Right hindlimb (tissue), 1 donor: ENCODE data around the gene PPP4R2.
A peak's percentile ranks its signal among the peaks of the same experiment; 100 is the strongest.
"Not testable (repeated sequence)": the region's sequence is repeated elsewhere in the genome, so short reads cannot be mapped to it uniquely, and the experiment has no call there.

ENCODE experiments used
- DNase-seq: peaks from one replicate; pipeline ENCODE4 v3.0.0-alpha.2; 2018

PPP4R2 gene

DNA sequence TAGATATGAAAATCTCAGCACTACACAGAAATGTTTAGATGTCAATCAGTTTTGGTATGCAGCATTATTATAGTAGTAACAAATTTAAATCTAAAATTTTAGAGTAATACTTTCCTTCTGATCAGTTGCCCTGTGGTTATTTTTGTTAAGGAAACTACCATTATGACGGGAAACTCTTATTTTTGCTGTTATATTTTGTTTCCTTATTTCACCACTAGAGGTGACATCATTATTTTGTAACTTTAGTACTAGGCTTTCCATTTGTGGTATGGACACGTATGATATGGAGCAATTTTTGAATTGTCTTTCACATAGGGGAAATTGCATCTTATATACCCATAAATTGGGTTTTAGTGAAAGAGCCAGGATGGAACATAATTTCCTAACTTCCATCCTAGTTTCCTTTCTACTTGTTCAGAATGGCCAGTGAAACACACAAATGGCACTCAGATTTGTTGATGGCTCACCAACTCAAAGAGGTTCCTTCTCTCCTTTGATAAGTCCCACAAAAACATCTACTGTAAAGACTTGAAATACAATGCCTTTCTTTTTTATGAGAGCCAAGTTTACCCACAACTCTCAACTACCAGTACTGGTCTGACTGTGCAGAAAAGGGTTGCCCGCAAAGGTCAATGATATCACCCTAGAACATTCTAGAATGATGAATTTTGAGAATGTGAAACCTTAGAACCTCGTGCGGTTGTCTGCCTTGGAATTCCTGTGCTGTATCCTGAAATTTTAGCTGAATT, 19.4 kb upstream of the PPP4R2 start:
- no peak for DNase-seq

DNA sequence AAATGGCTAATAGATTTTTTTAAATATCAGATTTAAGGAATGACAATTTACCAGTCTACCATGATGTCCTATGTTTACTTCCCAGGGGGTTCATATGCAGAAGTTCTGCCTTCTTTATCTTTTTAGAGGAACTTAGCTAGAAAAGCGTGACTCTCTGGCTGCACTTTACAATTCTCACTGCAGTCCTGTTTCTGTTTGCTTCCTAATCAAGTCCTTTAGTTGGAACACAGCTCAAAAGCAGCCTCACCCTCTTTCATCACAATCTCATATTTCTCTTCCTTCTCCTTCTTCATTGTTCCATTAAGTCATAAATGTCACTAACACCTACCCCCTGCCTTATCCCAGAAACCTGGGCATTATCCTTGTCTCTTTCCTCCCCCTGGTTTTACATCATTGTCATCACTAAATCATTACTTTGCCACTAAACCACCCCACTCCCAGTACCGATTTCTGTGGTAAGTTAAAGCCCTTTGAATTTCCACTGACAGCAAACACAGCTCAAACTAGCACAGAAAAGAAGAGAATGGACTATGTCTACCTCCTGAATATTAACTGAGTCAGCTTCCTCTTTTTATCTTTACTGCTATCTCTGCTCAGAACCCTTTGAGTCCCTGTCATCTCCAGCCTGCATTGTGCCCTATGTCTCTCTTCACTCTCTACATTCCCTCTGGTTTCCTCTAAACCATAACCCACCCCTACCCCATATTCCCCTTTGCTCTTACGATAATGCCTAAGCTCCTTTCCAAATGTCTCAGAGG, 13.8 kb upstream of the PPP4R2 start:
- DNase-seq = no peak

DNA sequence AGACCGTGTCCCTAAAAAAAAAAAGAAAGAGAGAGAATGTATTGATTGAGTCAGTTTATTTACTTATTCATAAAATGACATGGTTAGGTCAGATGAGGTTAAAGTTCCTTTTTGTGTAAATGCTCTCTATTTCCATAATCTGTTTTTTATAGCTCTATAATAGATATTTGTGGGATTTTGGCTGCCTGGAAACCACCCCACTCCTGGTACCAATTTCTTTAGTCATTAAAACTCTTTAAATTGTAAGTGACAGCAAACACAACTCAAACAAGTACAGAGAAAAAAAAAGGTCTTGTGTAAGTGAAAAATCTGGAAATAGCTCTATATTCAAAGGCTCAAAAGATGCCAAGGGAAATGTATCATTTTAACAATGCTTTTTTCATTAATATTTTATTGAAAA, 11.0 kb upstream of the PPP4R2 start:
- no peak for DNase-seq

DNA sequence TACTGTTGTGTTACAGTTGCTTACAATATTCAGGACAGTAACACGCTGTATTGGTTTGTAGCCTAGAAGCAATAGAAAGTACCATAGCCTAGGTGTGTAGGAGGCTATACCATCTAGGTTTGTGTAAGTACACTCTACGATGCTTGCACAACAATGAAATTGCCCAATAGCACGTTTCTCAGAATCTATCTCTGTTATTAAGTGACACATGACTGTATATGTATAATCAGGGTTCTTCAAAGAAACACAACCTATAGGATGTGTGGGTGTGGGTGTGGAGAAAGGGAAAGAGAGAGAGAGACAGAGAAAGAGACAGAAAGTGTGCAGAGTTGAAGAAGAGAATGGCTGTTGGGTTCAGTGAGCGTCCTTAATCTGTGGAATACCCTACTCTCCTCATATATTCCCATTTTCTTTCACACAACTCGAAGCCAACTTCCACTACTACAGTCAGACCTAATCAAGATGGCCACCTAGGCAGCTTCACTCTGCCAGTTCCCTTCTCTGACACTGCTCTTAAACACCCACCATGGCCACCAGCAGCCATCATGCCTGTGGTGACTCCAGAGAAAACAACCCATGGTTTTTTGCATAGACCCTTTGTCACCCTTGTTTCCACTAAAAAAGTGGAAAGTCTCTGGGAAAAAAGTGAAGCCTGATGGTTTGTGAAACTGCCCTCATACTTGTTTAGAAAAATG, 5.8 kb upstream of the PPP4R2 start:
- no peak for DNase-seq

DNA sequence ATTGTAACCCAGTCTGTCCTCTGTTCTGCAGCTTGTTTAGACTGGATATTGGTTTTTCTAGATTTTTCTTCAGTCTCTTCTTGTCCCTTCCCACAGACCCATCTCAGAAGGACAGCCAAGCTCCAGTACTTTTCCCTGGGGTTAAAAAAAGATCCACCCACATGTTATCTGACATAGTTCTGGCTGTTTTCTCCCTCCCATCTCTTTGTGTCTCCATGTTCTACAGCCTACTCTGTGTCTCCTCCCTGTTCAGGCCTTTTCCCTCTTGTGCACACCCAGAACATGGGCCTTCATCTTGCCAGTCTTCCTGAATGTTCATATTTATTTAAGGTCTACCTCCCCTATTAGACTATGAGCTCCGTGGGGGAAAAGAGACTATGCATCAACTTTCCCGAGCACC, 5.1 kb upstream of the PPP4R2 start:
- no peak for DNase-seq

DNA sequence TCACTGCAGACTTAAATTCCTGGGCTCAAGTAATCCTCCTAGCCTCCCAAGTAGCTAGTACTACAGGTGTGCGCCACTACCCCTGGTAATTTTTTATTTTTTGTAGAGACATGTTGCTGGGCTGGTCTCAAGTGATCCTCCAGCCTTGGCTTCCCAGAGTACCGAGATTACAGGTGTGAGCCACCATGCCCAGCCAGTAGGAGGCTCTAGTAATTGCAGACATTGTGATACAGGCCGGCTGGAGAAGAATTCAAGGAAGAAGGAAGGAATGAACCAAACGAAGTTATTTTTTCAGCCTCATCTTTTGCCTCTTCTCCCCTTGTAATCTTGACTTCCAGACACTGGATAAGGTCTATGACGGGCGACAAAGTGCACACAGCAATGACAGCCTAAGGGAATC, 3.2 kb upstream of the PPP4R2 start:
- DNase-seq = no peak

DNA sequence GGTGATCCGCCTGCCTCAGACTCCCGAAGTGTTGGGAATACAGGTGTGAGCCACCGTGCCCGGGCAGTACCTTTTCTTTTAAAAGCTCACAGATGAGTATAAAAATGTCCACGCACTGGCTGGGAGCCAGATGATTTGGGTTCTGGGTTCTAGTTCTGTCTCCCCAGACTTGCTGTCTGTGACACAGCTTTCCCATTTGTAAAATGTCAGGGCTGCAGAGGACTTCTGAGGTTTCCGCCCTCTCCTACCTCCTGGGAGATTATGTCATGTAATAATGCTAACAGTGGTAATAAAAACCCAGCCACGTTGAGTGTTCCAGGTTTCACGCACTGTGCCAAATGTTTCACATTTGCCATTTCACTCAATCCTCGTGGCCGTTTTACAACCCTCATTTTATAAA, 1.3 kb upstream of the PPP4R2 start:
- peak; percentile 27 for DNase-seq

DNA sequence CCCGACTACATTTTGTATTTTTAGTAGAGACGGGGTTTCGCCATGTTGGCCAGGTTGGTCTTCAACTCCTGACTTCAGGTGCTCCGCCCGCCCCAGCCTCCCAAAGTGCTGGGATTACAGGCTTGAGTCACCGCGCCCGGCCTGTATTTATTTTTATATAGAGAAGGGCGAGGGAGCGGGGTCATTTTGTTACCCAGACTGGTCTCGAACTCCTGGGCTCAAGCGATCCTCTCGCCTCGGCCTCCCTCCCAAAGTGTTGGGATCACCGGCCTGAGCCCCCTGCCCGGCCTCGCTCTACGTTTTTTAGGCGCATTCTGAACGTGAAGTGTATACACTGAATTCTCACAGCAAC, 514 bp upstream of the PPP4R2 start:
- peak; percentile 31 for DNase-seq

DNA sequence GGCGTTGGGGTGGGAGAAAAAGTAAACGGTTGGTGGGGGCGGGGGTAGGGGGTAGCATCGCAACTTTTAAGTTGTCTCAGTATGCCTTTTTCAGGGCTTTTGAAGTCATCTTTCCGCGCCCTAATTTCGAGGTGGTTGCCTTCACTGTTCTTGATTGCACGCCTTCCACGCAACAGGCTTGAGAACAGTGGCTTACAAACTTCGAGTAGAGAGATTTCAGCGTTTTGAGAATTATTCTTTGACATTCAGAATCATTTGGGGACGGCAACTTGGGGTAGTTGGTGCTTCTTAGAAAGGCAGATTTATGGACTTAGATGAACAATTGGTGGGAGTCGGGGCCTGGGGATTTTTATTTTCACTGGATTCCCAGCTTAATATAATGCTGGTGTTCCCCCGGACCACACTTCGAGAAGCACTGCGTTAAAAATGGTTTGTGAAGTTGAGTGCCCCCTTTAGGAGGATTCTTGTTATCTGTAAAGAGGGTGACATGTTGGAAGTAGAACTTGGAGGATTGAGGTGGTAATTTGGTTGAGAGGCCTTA, 880 bp downstream of the PPP4R2 start:
- no peak for DNase-seq

DNA sequence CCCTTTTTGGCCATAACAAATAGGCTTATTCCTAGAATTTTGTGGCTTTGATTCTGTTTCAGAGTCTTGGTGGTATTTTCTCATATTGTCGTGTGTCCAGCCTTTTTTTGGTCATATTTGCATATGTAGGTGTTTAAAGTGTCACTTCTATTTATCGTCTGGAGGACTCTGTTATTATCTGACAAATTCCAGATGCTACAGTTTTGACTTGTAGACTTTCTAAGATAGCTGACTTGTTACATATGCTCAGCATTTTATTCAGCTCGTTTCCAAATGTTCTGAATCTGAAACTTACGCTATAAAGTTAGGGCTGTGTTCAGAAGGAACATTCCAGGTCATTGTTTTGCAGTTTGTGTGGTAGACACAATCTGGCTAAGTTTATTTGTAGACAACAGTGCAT, 1.9 kb downstream of the PPP4R2 start:
- DNase-seq = no peak

DNA sequence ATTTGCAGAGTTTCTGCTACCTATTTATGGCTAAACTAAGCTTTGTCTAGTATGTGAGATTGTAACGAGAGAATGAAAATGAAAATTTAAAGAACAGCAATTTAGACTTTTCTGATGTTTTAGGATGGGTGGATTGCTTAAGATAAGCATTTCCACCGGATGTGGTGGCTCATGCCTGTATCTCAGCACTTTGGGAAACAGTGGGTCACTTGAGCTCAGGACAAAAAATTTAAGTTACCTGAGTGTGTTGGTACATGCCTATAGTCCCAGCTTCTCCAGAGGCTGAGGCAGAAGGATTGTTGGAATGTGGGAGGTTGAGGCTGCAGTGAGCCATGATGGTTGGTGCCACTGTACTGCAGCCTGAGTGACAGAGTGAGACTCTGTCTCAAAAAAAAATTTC, 3.3 kb downstream of the PPP4R2 start:
- DNase-seq = no peak

DNA sequence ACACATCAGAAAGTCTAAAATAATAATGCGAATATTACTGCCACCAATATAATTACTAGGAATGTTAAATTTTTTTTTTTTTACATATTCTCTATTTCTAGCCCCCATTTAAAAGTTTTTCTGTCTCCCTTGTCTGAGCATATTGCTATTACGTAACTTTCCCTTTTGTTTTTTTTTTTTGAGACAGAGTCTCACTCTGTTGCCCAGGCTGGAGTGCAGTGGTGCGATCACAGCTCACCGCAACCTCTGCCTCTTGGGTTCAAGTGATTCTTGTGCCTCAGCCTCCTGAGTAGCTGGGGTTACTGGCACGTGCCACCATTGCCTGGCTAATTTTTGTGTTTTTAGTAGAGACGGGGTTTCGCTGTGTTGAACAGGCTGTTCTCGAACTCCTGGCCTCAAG, 6.4 kb downstream of the PPP4R2 start:
- DNase-seq = not testable (repeated sequence)

DNA sequence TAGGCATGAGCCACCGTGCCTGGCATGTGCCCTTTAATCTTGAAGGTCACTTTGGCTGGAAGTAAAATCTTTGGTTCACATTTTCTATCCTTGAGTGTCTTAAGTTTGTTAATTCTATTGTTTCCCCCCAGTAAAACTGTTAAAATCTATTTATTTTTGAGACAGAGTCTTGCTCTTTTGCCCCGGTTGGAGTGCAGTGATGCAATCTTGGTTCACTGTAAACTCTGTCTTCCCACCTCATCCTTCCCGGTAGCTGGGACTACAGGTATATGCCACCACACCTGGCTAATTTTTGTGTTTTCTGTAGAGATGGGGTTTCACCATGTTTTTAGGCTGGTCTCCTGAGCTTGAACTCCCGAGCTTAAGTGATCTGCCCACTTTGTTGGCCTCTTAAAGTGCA, 7.7 kb downstream of the PPP4R2 start:
- DNase-seq = no peak

DNA sequence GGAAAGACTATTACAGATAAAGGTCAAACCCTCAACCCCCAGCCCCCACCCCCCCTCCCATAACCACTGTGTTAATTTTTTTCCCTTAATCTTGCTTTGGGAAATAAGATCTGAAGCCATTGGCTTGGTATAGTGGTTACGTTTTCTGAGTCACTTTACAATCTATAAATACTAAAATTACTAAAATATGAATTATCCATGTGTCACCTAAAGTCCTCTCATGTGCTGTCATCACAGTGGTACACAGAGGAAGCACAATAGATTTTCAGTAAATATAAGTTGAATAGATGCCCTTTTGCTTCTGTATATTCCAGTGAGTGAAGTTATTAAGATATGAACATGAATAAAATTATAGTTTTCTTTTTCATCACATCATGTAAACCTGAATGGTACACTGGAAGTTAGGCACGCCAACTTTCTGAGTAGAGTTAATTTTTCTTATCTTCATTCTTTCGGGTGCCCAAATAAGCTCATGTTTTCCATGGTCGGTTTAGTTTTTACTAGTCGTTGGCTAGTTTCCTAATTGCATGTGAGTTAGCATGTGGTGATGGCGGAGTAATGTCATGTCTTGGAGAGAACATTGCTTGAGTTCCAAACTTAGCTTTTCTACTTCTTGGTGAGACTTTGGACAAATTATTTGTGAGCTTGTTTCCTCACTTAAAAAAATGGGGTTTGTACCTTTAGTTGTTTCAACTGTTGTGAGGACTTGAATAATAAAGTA, 11.5 kb downstream of the PPP4R2 start:
- DNase-seq = no peak

DNA sequence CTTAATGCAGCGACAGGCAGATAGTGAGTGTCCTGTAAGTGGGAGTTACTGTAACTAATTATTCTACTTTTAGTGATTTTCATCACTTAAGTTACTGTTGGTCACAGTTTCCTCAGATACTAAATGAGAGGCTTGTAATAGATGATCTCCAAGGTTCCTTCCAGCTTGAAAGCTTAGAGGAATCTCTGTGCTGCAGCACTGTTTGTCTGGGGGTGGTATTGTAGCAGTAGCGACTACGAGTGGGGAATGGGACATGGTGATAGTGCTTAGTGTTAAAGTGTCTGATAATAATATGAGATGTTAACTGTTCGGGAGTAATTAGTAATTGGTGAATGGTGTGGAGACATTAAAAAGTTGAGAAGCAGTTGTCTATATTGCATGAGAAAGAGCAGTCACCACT, 12.4 kb downstream of the PPP4R2 start:
- no peak for DNase-seq

DNA sequence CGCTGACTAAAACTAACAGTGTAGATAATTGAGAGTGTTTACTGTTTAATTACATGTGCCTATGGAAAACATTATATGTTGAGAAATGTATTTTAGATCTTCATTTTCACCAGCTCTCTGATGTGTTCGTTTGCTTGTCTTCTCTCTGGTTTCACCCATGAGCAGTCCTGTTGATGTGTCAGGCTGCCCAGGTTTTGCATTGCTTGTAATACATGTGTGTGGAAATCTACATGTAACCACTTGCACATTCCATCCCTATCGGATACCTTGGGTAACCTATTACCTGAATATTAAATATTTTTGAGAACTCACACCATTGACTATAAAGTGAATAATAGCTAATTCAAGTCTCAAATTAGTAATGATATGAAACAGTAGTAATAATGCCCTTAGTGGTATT, 13.1 kb downstream of the PPP4R2 start:
- DNase-seq = no peak

DNA sequence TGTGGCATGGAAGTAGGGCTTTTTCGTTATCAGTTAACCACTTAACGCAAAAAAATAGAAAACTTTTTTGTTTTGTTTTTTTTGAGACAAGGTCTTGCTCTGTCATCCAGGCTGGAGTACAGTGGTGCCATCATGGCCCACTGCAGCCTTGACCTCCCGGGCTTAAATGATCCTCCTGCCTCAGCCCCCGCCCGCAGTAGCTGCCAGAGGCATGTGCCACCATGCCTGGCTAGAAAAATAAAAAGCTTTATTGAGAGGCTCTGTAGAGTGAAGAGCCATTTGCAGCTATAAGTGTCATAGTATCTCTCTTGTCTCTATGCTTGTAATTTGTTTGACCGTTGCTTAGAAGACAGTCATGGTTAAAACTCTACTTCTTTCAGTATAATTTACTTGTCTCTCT, 13.5 kb downstream of the PPP4R2 start:
- no peak for DNase-seq

DNA sequence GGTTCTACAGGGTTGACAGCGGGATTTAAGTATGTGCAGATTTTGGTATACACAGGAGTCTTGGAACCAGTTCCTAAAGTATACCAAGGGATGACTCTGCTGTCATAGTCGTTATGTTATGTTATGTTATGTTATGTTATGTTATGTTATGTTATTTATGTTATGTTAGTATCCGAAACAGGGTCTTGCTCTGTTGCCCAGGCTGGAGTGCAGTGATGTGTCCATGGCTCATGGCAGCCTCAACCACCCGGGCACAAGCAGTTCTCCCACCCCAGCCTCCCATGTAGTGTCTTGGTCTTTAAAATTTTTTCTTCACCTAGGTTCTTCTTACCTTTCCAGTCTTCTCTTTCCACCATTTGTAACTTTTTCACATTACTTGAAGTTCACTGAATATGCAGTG, 21.7 kb downstream of the PPP4R2 start:
- no peak for DNase-seq

DNA sequence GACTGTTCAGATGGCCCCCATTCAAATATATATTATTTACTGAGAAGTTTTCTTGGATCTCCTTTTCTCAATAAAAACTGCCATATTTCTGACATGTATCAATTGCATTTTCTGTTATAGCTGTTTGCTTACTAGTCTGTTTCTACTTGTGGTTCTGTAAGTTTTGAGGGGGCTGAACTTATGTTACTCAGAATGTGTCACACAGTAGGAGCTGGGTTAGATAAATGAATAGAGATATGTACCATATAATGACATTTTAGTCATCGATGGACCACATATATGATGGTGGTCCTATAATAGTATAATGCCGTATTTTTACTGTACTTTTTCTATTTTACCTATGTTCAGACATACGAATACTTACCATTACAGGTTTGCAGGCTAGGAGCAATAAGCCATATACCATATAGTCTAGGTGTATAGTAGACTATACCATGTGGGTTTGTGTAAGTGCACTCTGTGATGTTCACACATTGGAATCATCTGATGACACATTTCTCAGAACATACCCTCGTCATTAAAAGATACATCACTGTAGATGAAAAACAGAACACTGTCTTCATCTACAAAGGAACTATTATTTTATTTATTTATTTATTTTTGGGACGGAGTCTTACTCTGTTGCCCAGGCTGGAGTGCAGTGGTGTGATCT, 22.3 kb downstream of the PPP4R2 start:
- no peak for DNase-seq

DNA sequence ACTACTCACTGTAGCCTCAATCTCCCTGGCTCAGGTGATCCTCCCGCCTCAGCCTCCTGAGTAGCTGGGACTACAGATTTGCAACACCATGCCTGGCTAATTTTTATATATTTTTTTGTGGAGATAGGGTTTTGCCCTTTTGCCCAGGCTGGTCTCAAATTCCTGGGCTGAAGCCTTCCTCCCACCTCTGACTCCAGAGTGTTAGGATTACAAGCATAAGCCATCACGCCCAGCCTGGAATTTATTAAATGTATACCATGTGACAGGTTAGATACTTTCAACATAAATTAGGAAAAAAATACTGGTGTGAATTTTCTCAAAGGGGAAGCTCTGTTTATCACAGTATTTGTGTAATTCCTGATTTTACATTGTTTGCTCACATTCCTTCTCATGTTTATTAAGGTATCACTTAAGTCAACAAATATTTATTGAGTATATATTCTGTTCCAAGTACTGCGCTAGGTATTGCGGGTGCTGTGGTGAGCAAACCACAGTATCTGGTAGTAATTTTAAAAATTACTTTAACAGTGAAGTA, 24.8 kb downstream of the PPP4R2 start:
- no peak for DNase-seq

DNA sequence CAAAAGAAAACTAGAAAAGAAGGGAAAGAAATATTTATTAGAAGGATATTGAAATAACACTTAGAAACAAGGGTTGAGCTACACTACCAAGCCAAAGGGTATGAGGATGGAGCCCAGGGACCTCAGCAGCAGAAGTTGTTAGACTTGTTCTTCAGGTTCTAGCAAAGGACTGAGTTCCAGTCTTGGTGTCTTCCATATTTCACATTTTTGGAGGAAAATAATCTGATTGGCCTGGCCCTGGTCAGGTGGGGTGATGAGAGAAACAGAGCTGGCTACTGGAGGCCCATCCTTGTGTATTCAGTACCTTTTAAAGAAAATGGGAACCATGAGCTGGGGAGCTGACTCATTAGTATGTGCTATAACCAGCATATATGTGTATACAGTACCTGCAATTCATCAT, 28.2 kb downstream of the PPP4R2 start:
- no peak for DNase-seq

DNA sequence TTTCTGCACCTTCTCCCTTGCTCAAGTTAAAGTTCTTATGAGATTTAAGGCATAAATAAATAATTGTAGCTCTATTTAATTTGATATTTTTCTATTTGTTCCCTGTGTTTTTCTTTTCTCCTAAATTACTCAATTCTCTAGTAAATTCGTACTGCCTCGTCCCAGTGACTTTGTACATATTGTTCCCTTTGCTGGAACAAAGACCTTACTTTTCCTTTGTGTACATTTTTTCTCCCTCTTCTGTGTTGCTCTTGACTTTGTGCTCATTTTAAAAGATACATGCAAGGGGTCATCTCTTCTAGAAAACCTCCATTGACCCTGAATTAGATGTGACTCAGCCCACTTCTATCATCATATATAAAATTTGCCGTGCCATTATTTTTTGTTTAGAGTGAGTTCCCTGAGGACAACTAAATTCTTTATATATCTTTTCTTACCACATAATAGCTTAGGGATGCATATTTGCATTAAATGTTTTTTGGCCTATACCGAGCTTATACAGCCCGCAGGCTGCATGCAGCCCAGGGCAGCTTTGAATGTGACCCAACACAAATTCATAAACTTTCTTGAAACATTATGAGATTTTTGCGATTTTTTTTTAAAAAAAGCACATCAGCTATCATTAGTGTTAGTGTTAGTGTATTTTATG, 29.6 kb downstream of the PPP4R2 start:
- DNase-seq = no peak
